Natural killer cell (primary cell): ENCODE data around the gene SRRD. TPM values are rescaled to one million over a fixed set of nuclear protein-coding genes. Genes with fewer than 3 reads are reported as not detected.

Source experiments
- ATAC-seq, 3 donors: fragments of 150-1000 bp in 2 of 3; fragments of 200-7000 bp in 1 of 3; cut with Tn5 transposase; 1 replicate in 1 of 3; 2 replicates in 2 of 3; pipeline ENCODE4 v1.10.0; 2021; ENCODE audit warnings: mild to moderate bottlenecking in 2 of 3, moderate library complexity in 2 of 3
- DNase-seq, 2 donors: peaks; one replicate each; pipeline versions ENCODE4 v3.0.0 to v3.0.0-alpha.2; 2013 to 2021; ENCODE audit warnings: mixed read lengths in 1 of 2
- H3K27ac ChIP-seq: one replicate; pipeline ENCODE4 v1.5.1; 2013; ENCODE audit warnings: mild to moderate bottlenecking, low read length
- H3K27me3 ChIP-seq: one replicate; pipeline ENCODE4 v1.6.1; 2013; ENCODE audit warnings: low read length; ENCODE audit not compliant: control insufficient read depth, insufficient read depth
- H3K36me3 ChIP-seq: one replicate; pipeline ENCODE4 v1.6.1; 2013; ENCODE audit warnings: low read length; ENCODE audit not compliant: control insufficient read depth, insufficient read depth
- H3K4me1 ChIP-seq: one replicate; pipeline ENCODE4 v1.6.1; 2013; ENCODE audit warnings: low read length; ENCODE audit not compliant: control insufficient read depth, insufficient read depth
- H3K4me3 ChIP-seq: one replicate; pipeline ENCODE4 v1.5.1; 2013; ENCODE audit warnings: low read length
- H3K9me3 ChIP-seq: one replicate; pipeline ENCODE4 v1.6.1; 2013; ENCODE audit warnings: low read length; ENCODE audit not compliant: control insufficient read depth, insufficient read depth
- H3K27ac Mint-ChIP-seq, 2 donors: one replicate each; pipeline ENCODE4 v1.8.0; 2022; ENCODE audit warnings: mild to moderate bottlenecking in 2 of 2, mixed read lengths in 2 of 2, moderate library complexity in 1 of 2
- H3K27me3 Mint-ChIP-seq, 2 donors: one replicate each; pipeline ENCODE4 v1.8.0; 2022; ENCODE audit warnings: low read depth in 2 of 2, mixed read lengths in 2 of 2
- H3K36me3 Mint-ChIP-seq: one replicate; pipeline ENCODE4 v1.8.0; 2022; ENCODE audit warnings: mixed read lengths
- H3K4me1 Mint-ChIP-seq, 2 donors: one replicate each; pipeline ENCODE4 v1.8.0; 2022; ENCODE audit warnings: mixed read lengths in 2 of 2
- H3K4me3 Mint-ChIP-seq: one replicate; pipeline ENCODE4 v1.8.0; 2022; ENCODE audit warnings: mild to moderate bottlenecking, moderate library complexity, mixed read lengths
- H3K9me3 Mint-ChIP-seq, 2 donors: one replicate each; pipeline ENCODE4 v1.8.0; 2022; ENCODE audit warnings: mixed read lengths in 2 of 2
- CTCF ChIP-seq: fragments of 200-600 bp; IDR thresholded peaks from one replicate; pipeline ENCODE4 v1.8.0; 2022; ENCODE audit warnings: antibody characterized with exemption
- WGBS: methylation state at CpG from one replicate; pipeline ENCODE4 v1.1.7; 2013; ENCODE audit warnings: missing lambda C conversion rate; ENCODE audit not compliant: insufficient coverage; 5-methylcytosine and 5-hydroxymethylcytosine counted together
- intact Hi-C: fragments of 100-400 bp; cut with micrococcal nuclease; formaldehyde crosslinking; loops from one replicate; pipeline ENCODE4 v1.14.2; 2022
- total RNA-seq, 4 donors: library from RNA; stranded (reverse); fragments of 120-200 nt in 1 of 4; gene quantifications; one replicate each; pipeline versions ENCODE4 v1.2.3 to v1.2.4, GENCODE V29; 2013 to 2022

The SRRD gene
- total RNA-seq, 3 donors from 2014 or later (not counting 1 experiment from before 2014, with no cell fraction given): 18.8 to 21.5 (median 21.4) TPM

- Histone ChIP-seq H3K4me1 (no peaks in the 10 kb centered on the region), H3K27ac (no peak overlapping the region), H3K36me3 (peaks cover 20% of the 10 kb centered on the region), H3K9me3 (no peaks in the 10 kb centered on the region), H3K27me3 (no peaks in the 10 kb centered on the region), H3K4me3 (no peak overlapping the region)
- DNase-seq: no peak
- H3K36me3 Mint-ChIP-seq: no peaks in the 10 kb centered on the region
- H3K4me1 Mint-ChIP-seq: no peaks in the 10 kb centered on the region
- no peak for ATAC-seq
- no peak overlapping the region for H3K27ac Mint-ChIP-seq
- WGBS: 97% methylated on average over 5 of the region's 6 CpGs
- no peaks in the 10 kb centered on the region for H3K9me3 Mint-ChIP-seq
- no peak for TF ChIP-seq CTCF
- H3K27me3 Mint-ChIP-seq: no peaks in the 10 kb centered on the region
- no peak overlapping the region for H3K4me3 Mint-ChIP-seq
- intact Hi-C loops: no loop called here
These were observed 34.7 kb upstream of the SRRD start for GRCh38 chr22:26448941-26449340.

GRCh38 chr22:26450453-26451185 lies 33.1 kb upstream of the SRRD start:
- no peaks in the 10 kb centered on the region for H3K36me3 Mint-ChIP-seq
- no peak for ATAC-seq

GRCh38 chr22:26452236-26453016 lies 31.3 kb upstream of the SRRD start:
- H3K27ac Mint-ChIP-seq: no peak overlapping the region

More at GRCh38 chr22:26450453-26451185, 33.1 kb upstream of the SRRD start:
- DNase-seq: no peak
- Mint-ChIP-seq H3K4me1 (no peaks in the 10 kb centered on the region), H3K27ac (no peak overlapping the region), H3K4me3 (no peak overlapping the region), H3K9me3 (no peaks in the 10 kb centered on the region), H3K27me3 (no peaks in the 10 kb centered on the region)
- WGBS: 95% methylated on average over 8 of the region's 9 CpGs
- H3K36me3 ChIP-seq: peaks cover 20% of the 10 kb centered on the region
- no peak for TF ChIP-seq CTCF
- H3K27me3 ChIP-seq: no peaks in the 10 kb centered on the region
- intact Hi-C loops: no loop called here
- H3K27ac ChIP-seq: no peak overlapping the region
- no peak overlapping the region for H3K4me3 ChIP-seq
- H3K4me1 ChIP-seq: no peaks in the 10 kb centered on the region
- no peaks in the 10 kb centered on the region for H3K9me3 ChIP-seq

More at GRCh38 chr22:26452236-26453016, 31.3 kb upstream of the SRRD start:
- no peaks in the 10 kb centered on the region for H3K4me1 Mint-ChIP-seq
- no peak overlapping the region for H3K27ac ChIP-seq
- H3K4me3 ChIP-seq: no peak overlapping the region
- no peaks in the 10 kb centered on the region for H3K36me3 Mint-ChIP-seq
- DNase-seq (no peak), ATAC-seq (no peak)
- H3K4me1 ChIP-seq: no peaks in the 10 kb centered on the region
- no peaks in the 10 kb centered on the region for H3K9me3 ChIP-seq
- H3K27me3 Mint-ChIP-seq: no peaks in the 10 kb centered on the region
- no peak for TF ChIP-seq CTCF
- no peak overlapping the region for H3K4me3 Mint-ChIP-seq
- peaks cover 26% of the 10 kb centered on the region for H3K36me3 ChIP-seq
- 97% methylated on average over 23 of the region's 23 CpGs for WGBS
- intact Hi-C loops: no loop called here
- H3K27me3 ChIP-seq: no peaks in the 10 kb centered on the region
- H3K9me3 Mint-ChIP-seq: no peaks in the 10 kb centered on the region
